LHCN-M2 (cell line): ENCODE results near the gene REP15. TPM values are rescaled to one million over a fixed set of nuclear protein-coding genes. Genes with fewer than 3 reads are reported as not detected.
"Not testable (repeated sequence)": the region's sequence is repeated elsewhere in the genome, so short reads cannot be mapped to it uniquely, and the experiment has no call there.

Experiments used
- DNase-seq: peaks from one replicate; pipeline ENCODE4 v3.0.0-alpha.2; 2012; ENCODE audit warnings: low read depth
- polyA plus RNA-seq: library from polyadenylated mRNA; unstranded; fragments of >200 nt; gene quantifications from one replicate; pipeline ENCODE4 v1.2.1, GENCODE V29; 2012; ENCODE audit warnings: missing spikeins
- total RNA-seq: library from RNA; depleted of rRNA; stranded (reverse); fragments of >200 nt; gene quantifications from 2 replicates; pipeline ENCODE4 v1.2.3, GENCODE V29; 2014; rRNA removed

The REP15 gene, protein sequence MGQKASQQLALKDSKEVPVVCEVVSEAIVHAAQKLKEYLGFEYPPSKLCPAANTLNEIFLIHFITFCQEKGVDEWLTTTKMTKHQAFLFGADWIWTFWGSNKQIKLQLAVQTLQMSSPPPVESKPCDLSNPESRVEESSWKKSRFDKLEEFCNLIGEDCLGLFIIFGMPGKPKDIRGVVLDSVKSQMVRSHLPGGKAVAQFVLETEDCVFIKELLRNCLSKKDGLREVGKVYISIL
- 1.6 and 3.4 TPM in 2 replicates for total RNA-seq
- 1.0 TPM for polyA plus RNA-seq

DNA sequence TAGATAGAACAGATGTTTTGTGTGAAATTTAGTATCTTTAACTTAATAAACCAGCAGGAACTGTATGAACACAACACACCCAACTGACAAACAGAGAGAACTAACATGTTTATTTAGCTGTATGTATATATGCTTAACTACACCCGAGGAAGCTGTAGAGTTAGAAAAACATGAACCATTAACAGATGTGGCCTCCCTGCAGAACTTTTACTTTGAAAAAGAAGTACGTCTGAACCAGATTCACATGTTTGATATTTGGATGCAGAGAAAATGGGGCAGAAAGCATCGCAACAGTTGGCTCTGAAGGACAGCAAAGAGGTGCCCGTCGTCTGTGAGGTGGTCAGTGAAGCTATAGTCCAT is at the start of gene REP15:
Gene REP15, plus strand, starts transcription at position 155 of the 360 bp plus-strand sequence. Its CDS starts 116 bp downstream, at position 271.
- no peak for DNase-seq

- no peak for DNase-seq
Observed at GRCh38 chr12:27650011-27650410, 46.2 kb upstream of the REP15 start.

GRCh38 chr12:27651201-27651600 is 45.0 kb upstream of the REP15 start:
- no peak for DNase-seq

- peak; percentile 82 for DNase-seq
Observed at GRCh38 chr12:27652174-27652763, 44.0 kb upstream of the REP15 start.

DNA sequence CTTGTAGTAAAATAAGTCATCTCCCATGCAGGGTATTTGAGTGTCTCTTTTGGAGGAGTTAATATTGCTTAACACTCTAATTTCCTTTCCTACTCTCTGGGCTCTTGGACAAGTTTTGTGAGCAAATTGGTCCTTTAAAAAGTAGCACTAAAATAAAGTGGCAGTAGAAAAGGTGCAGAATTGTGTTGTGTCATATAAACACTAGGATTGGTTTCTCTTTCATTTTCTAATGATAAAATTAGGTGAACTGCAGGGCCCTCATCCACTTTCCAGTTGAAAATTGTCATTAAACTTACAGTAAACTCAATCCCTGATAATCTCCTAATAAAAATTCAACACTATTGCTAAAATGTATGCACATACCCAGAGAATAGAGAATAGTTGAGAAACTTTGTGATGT is 42.6 kb upstream of the REP15 start:
- DNase-seq = no peak

DNA sequence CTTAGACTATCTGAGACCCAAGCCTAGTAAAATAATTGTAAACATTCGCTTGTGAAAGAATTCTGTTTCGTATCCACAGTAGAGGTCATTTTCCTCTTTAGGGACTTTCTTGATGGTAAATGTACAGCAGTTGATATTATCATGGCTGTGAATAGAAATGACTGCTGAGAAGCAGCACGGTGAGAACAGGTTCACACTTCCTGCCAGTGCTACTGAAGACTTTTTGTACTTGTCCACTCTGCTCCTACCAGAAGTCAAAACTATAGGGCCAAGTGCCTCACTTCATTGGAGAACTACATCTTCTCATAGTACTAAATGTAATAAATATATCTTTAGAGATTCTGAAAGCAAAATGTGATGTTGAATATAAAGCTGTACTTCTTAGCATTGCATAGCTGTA is 40.8 kb upstream of the REP15 start:
- DNase-seq = not testable (repeated sequence)

- peak; percentile 29 for DNase-seq
Observed at GRCh38 chr12:27657296-27657695, 39.0 kb upstream of the REP15 start.

GRCh38 chr12:27665704-27666103 is 30.5 kb upstream of the REP15 start:
- no peak for DNase-seq

- DNase-seq = no peak
Observed at GRCh38 chr12:27666510-27666909, 29.7 kb upstream of the REP15 start.

- DNase-seq = peak; percentile 87
Observed at GRCh38 chr12:27667540-27667939, 28.7 kb upstream of the REP15 start.

GRCh38 chr12:27672051-27672450 is 24.2 kb upstream of the REP15 start:
- DNase-seq = no peak

DNA sequence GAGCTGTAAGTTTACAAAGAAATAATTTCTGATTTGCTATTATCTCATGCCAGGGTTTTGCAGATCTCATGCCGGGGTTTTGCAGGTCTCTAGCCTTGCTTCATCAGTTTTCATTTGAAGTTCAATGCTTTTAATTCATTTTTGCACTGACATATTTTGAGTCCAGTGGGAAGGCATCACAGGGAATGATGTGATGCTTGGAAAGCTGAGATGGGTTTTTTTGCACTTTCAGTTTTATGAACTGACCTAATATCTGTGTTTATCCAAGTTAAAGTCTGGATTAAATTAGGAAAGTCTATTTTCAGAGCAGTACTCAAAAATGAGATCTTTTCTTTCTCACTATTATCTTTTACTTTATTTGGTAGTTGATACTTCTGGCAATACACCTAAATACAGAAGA is 23.6 kb upstream of the REP15 start:
- no peak for DNase-seq

DNA sequence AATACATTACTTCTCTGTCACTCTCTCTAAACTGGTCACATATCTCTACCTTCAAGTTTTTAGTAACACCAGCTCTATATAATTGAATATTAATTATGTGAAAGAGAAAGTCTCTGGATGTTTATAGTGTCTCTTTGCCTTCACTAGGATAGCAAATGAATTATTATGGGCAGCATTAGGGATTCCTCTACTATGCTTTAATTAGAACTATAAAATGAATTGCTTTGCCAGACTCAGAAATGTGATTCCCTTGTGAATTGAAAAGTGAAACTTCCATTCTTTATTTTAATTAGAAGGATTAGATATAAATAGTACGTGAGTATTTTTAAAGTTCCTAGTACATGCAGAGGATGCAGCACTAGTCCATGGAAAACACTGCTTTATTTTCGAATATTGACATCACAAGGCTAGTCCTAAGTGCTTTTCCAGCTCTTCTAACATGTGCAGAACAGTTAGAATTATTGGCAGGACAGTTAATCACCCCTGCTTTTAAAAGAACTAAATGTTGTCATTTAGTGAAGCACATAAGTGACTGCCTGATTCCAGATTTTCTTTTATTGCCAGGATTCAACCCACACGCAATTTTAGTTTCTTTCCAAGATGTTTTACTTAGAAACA is 23.0 kb upstream of the REP15 start:
- DNase-seq = no peak

DNA sequence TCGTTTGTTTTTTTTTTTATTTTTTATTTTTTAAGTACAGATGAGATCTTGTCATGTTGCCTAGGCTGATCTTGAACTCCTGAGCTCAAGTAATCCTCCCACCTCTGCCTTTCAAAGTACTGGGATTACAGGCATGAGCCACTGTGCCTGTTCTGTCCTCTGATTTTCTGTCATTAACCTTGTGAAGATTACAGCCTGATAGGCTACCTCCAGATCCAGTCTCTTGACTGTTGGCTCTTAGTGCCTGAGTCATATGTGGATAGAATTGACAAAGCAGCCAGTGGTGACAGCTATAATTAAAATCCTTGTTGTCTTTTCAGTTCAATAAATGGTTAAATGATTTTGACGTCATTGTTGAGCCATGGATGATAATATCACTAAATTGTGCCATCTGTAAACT is 21.3 kb upstream of the REP15 start:
- no peak for DNase-seq

- DNase-seq = no peak
Observed at GRCh38 chr12:27680619-27681018, 15.6 kb upstream of the REP15 start.

- DNase-seq = peak; percentile 44
Observed at GRCh38 chr12:27682534-27682933, 13.7 kb upstream of the REP15 start.

GRCh38 chr12:27685274-27685673 is 11.0 kb upstream of the REP15 start:
- DNase-seq = no peak

DNA sequence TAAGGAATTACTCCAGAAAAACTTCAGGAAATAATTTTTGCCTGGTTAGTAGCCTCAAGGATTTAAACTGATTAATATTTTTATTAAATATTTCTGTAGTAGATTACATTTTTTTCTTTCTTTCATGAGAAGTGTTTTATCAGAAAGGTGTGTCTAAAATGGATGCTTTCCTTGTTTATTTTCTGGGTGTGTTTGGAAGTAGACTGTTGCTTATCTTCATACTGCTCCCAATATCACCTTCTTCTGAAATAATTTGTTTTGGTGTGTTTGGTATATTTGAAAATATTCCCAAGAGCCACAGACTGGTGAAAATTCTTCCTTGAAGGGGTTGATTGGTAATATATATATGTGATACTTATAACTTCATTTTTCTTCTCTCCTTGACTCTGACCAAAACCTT is 10.1 kb upstream of the REP15 start:
- DNase-seq = no peak

DNA sequence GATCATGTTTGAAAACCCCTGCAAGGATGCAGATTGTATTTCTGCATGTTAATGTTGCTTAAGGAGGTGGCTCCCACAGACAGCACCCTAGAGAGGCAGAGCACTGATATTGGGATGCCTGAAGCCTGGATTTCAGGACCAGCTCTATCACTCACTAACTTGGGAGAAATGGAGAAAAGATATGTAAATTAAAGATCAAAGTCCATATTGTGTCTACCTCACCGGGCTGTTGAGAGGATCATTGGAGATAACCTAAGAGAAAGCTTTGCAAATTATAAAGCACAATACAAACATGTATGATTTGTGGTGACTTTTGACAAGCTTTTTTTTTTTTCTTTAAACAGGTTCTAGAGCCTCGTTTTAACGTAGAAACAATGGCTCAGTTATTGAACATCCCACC is 7.6 kb upstream of the REP15 start:
- no peak for DNase-seq

DNA sequence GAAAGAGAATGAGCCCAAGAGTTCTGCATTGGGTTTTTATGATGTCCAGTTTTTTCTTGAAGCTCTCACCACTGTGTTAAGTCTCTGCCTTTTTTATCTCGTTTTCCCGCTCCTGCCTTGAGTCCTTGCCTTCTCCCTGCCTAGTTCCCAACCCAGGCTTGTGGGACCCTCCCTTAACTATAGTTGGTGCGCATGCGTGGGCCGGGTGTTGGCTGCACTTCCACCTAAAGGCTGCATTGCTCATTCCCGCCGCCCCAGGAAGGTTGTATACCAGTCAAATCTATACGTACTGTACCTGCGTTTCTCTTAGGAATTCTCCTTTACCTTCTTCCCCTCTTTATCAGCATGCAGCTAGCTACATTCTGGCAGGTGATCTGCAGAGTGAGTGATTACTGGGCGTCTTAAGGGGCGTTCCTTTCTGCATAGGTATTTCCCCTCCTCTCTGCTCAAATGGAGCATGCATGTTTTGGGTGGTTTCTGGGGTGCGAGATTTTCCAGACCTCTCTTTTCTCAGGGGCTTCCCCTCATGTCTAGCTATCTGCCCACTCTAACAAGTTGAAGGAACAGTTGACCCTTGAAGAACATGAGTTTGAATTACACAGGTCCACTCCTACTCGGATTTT is 6.6 kb upstream of the REP15 start:
- DNase-seq = no peak

DNA sequence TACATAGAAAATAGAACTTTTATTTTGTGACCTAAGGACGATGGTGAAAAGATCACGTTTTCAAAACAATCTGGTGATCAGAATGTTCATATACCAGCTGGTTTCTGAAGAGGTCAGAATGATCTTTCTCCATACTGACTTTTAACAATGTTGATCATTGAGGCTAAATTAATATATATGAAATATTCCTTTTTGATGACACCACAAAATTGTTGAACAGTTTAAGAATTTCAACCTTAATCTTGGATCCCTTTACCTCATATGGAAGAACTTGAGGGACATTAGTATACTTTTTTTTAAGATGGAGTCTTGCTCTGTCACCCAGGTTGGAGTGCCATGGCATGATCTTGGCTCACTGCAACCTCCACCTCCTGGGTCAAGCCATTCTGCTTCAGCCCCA is 2.8 kb upstream of the REP15 start:
- no peak for DNase-seq

DNA sequence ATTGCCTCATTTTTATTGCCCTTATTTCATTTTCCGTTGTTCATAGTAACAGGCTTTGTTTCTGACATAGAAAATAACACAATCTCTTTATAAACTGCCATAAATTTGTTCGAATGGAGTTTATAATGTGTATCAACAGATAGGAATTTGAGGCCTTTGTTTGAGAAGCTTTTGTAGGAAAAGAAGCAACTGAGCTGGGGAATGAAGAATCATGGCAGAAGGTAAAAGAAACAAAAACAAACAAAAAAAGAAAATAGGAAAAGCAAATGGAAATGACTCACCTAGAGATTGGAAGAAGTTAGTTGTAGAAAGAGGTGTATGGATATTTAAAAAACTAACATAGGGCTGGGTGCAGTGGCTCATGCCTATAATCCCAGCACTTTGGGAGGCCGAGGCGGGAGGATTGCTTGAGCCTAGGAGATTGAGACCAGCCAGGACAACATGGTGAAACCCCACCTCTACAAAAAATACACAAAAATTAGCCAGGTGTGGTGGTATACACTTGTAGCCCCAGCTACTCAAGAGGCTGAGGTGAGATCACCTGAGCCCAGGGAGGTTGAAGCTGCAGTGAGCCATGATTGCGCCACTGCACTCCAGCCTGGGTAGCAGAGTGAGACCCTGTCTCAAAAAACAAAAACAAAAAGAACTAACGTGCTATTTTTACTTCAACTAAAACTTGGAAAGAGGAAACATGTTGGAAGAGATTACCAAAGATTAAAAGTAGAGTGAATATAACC is 523 bp upstream of the REP15 start:
- no peak for DNase-seq
